ENCODE data around the gene ARHGAP15. TPM values are rescaled to one million over a fixed set of nuclear protein-coding genes. Genes with fewer than 3 reads are reported as not detected.

Gene ARHGAP15
- total RNA-seq, 1 experiment from 2014 or later = 0.42 TPM

- TF ChIP-seq SIN3A (IDR thresholded peaks at IDR 0.05; ENCODE audit: low read depth) (no peak), ZFX (IDR thresholded peaks at IDR 0.05) (no peak), ELF1 (IDR thresholded peaks at IDR 0.05; ENCODE audit: borderline replicate concordance, low read depth) (no peak), EZH2 (IDR thresholded peaks at IDR 0.05) (no peak), CTCF (IDR thresholded peaks at IDR 0.05 in 2 of 3, conservative IDR thresholded peaks at IDR 0.05 in 1 of 3; ENCODE audit: borderline replicate concordance in 1 of 3, insufficient read depth in 1 of 3, low read depth in 2 of 3, low read length in 2 of 3) (peak in 2 of 3 experiments; percentile 35 to 55; a peak in 3 of 6 replicates)
- DNase-seq (ENCODE audit: low read depth, low spot score) (peak; percentile 7), ATAC-seq (peak; percentile 69)
- H3K27ac ChIP-seq (ENCODE audit: low read depth, low read length) = no peak overlapping the region
- no TSS peak for BruUV-seq (replicated peaks)
- no peak overlapping the region for H3K4me2 ChIP-seq (ENCODE audit: low read length)
- H4K20me1 ChIP-seq (ENCODE audit: insufficient read depth) = no peaks in the 10 kb centered on the region
- ChIA-PET RAD21 (ENCODE audit: low non-redundant PET in 1 of 2, low total read pairs in 2 of 2, uncharacterized antibody in 2 of 2, unreplicated experiment in 2 of 2) (no interaction called here), POLR2A (no interaction called here), CTCF (no interaction called here)
- no peaks in the 10 kb centered on the region for H3K27me3 ChIP-seq (ENCODE audit: insufficient read depth, low read length)
- H3K9ac ChIP-seq (ENCODE audit: low read length) = no peak overlapping the region
- intact Hi-C loops (cut with micrococcal nuclease) = no loop called here
- no peaks in the 10 kb centered on the region for H3K9me2 ChIP-seq (ENCODE audit: insufficient read depth)
- H3K79me2 ChIP-seq (ENCODE audit: insufficient read depth, low read length) = no peaks in the 10 kb centered on the region
- no peak overlapping the region for H2AFZ ChIP-seq (ENCODE audit: low read depth, low read length, poor library complexity, severe bottlenecking)
- no peaks in the 10 kb centered on the region for H3K9me3 ChIP-seq (ENCODE audit: control insufficient read depth in 1 of 2, insufficient read depth in 1 of 2, low read depth in 1 of 2, low read length in 2 of 2)
- H3K36me3 ChIP-seq (ENCODE audit: control insufficient read depth in 1 of 2, insufficient read depth in 2 of 2, low read length in 2 of 2) = no peaks in the 10 kb centered on the region
- H3K4me3 ChIP-seq (replicated peaks in 1 of 2; ENCODE audit: low read depth in 1 of 2, low read length in 2 of 2) = no peak overlapping the region
- no peaks in the 10 kb centered on the region for H3K4me1 ChIP-seq (ENCODE audit: control insufficient read depth in 1 of 2, insufficient read depth in 2 of 2, low read length in 2 of 2)
Observed at GRCh38 chr2:143720095-143720664, 591.0 kb downstream of the ARHGAP15 start.

- CTCF ChIA-PET = no interaction called here
Observed at GRCh38 chr2:143725400-143725799, 596.2 kb downstream of the ARHGAP15 start.

More at GRCh38 chr2:143725400-143725799, 596.2 kb downstream of the ARHGAP15 start:
- Histone ChIP-seq H3K9ac (ENCODE audit: low read length) (no peak overlapping the region), H3K9me2 (ENCODE audit: insufficient read depth) (no peaks in the 10 kb centered on the region), H4K20me1 (ENCODE audit: insufficient read depth) (no peaks in the 10 kb centered on the region), H2AFZ (ENCODE audit: low read depth, low read length, poor library complexity, severe bottlenecking) (no peak overlapping the region), H3K27me3 (ENCODE audit: insufficient read depth, low read length) (no peaks in the 10 kb centered on the region), H3K27ac (ENCODE audit: low read depth, low read length) (no peak overlapping the region), H3K36me3 (ENCODE audit: control insufficient read depth in 1 of 2, insufficient read depth in 2 of 2, low read length in 2 of 2) (no peaks in the 10 kb centered on the region), H3K4me1 (ENCODE audit: control insufficient read depth in 1 of 2, insufficient read depth in 2 of 2, low read length in 2 of 2) (no peaks in the 10 kb centered on the region), H3K4me2 (ENCODE audit: low read length) (no peak overlapping the region), H3K9me3 (ENCODE audit: control insufficient read depth in 1 of 2, insufficient read depth in 1 of 2, low read depth in 1 of 2, low read length in 2 of 2) (no peaks in the 10 kb centered on the region), H3K4me3 (replicated peaks in 1 of 2; ENCODE audit: low read depth in 1 of 2, low read length in 2 of 2) (no peak overlapping the region), H3K79me2 (ENCODE audit: insufficient read depth, low read length) (no peaks in the 10 kb centered on the region)
- no TSS peak for BruUV-seq (replicated peaks)
- TF ChIP-seq POLR2AphosphoS5 (IDR thresholded peaks at IDR 0.05; ENCODE audit: low read depth, low read length) = no peak
- TF ChIP-seq POLR2A (IDR thresholded peaks at IDR 0.05; ENCODE audit: borderline replicate concordance, extremely low read depth, insufficient read depth, insufficient read length) = no peak
- no peak for TF ChIP-seq EGR1 (IDR thresholded peaks at IDR 0.05; ENCODE audit: low read depth)
- no peak for DNase-seq (ENCODE audit: low read depth, low spot score)
- intact Hi-C loops (cut with micrococcal nuclease) = no loop called here
- POLR2A ChIA-PET = no interaction called here
- RAD21 ChIA-PET (ENCODE audit: low non-redundant PET in 1 of 2, low total read pairs in 2 of 2, uncharacterized antibody in 2 of 2, unreplicated experiment in 2 of 2) = no interaction called here
- ATAC-seq = no peak
